GM21515 (cell line): ENCODE results near the gene TBC1D16.

Experiments
- ATAC-seq: cut with Tn5 transposase; IDR thresholded peaks from one replicate; pipeline ENCODE4 v1.9.1; 2021; ENCODE audit not compliant: unreplicated experiment

TBC1D16 gene

DNA sequence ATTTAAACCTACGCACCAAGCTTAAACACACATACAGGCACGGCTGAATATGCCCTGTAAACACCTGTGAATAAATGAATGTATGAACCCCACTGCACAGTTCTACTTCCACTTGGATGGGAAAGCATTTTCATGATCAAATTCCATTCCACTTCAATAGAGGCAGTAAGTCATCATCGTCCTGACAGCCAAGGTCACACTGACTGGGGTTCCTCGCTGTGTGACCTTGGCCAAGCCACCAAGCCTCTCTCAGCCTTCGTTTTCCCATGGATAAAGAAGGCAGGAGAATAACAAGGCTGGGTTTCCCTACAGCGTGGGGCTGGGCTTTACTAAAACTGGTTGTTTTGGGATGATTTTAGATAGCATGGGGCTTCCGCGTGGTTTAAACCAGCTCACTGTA, 82.8 kb downstream of the TBC1D16 start:
- ATAC-seq = no peak

DNA sequence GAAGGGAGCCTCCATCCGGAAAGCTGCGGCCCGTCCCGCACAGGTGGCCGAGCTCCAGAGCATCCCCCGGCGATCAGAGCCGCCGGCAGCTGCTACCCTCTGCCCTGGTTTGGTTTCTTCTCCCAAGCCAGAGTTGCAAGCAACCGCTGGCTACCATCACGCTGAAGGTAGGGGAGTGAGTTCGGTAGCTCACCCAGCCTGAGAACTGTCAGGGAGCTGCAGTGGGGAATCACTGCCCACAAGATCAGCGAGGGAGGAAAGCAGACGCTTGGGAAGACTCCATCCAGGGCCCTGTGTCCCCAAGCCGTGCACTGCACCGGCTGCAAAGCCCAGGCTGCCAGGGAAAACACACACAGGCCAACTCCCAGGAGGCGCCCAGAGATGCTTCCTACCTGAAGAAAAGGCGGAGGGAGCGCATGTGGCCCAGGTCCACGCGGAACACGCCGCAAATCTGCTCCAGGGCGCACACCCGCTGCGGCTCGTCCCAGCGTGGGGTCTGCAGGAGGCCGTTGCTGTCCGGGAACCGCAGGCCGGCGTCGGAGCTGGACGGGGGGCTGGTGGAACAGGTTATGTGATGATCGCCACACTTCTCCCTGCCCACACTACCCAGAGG, 83.3 kb downstream of the TBC1D16 start:
- no peak for ATAC-seq

DNA sequence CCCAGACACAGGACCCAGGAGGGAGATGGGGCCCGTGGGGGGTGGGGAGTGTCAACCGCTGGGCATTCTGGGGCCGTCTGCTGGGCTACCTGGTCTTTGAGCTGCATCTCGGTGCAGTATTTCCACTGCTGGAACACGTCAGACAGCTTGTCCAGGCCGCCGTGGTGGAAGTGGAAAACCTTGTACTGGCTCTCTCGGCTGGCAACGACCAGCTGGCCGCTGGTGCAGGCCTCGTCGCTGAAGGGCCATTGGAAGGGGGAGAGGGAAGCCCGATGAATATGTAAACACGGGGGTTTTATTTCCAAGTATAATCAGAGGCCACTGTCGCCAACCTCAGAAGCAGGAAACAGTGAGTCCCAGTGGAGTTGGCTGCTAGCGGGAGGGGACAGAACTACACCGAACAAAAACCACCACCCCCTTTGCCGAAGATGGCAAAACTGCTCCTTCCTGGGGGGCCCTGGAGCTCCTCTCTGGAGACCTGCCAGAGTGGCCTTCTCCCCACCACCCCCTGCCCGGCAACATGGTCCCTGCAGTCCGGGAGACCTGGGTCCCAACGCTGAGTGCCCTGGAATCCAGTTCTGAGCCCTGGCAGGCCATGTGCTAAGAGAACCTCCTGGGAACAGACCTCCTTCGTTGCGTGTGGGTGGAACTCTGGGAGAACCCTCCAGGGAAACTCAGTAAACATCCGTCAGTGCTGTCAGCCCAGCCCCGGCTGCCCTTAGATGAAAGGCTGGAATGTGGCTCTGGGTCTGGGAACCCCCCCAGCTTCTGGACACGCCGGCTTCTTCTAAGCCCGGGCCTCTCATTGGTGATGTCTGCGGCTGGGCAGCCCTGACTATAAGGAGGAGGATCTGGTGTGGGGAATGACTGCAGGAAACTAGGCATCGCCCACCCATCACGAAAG, 84.1 kb downstream of the TBC1D16 start:
- ATAC-seq = no peak

DNA sequence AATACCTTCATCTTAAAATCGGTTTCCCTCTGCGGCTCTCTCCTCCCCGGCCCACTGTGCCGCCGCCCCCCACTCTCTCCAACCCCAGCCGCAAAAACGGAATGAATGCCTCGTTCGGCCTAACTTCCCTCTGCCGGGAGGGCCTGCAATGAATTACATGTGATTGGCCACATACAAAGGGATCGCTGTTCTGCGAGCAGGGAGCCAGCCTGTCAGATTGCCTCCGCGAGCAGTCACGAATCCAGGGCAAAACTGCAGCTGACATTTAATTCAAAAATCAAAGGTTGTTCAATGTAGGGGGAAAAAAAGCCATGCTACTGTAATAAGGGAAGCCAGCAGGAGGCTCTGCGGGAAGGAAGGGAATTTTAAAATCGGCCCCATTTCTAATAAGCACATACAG, 84.9 kb downstream of the TBC1D16 start:
- no peak for ATAC-seq

DNA sequence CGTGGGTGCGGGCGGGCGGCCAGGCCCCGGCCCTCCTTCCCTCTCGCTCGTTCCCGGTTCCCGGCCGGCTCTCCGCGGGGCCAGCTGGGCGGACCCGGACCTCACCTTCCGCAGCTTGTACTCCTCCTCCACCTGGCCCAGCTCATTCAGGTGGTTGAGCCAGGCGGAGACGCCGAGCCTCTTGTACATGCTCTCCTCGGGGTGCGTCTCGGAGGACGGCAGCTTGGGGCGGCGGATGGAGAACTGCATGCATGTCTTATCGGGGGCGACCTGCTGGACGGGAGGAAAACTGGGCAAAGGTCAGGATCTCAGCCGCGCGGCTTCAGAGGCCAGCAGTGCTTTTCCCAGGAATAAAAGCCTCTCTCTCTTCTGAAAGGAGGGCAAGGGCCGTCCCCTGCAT, 85.4 kb downstream of the TBC1D16 start:
- ATAC-seq = no peak

DNA sequence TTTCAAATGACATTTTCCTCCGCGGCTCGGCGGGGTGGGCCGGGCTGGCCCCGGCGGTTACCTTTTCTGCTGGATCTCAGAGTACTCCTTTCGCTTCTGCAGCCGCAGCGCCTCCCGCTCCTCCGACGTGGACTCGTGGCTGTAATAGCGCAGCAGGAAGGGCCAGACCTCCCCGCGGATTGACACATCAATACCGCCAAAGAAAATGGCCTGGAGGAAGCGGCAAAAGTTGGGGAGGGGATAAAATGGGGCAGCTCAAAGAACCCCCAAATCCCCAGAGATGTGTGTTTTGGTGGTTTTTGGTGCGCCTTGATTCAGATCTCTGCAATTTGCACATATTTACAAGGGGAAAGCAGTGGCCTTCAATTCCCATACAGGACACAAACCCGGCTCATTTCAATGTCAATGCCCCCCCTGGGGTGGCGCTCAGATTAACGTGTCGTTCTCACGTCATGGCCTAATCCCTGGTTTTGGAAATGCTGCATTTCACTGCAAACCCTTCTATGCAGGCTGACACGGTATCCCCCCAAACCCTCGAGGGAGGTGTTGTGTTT, 85.9 kb downstream of the TBC1D16 start:
- no peak for ATAC-seq

DNA sequence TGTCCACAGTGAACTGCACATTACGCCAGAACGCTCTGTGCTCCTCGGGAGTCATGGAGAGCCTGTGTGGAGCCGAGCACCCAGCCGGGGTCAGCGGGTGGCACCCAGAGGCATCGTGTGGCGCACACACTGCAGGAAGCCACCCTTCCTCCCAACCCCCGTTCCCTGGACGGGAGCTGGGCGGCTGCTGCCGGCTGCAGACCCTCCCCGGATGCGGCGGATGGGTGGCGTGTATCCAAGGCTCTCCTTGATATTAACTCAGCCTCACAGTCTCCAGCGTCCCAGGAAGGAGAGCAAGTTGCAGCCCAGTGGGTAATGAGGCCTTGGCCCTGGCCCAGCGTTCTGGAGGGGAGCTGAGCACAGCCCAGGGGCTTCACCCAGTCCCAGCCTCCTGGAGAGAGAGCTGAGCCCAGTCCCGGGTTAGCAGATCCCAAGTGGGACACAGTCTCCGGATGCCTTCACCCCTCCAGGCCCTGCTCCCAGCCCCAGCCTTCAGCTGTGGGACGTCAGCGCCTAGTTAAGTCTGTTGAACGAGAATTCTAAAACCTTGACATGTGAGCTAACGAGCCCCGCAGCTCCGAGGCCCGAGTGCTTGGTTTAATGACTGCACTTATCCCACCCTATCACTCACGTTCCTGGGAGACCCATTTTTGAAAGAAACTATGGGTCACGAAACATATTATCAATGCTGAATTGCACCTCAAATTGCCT, 86.6 kb downstream of the TBC1D16 start:
- ATAC-seq = no peak

DNA sequence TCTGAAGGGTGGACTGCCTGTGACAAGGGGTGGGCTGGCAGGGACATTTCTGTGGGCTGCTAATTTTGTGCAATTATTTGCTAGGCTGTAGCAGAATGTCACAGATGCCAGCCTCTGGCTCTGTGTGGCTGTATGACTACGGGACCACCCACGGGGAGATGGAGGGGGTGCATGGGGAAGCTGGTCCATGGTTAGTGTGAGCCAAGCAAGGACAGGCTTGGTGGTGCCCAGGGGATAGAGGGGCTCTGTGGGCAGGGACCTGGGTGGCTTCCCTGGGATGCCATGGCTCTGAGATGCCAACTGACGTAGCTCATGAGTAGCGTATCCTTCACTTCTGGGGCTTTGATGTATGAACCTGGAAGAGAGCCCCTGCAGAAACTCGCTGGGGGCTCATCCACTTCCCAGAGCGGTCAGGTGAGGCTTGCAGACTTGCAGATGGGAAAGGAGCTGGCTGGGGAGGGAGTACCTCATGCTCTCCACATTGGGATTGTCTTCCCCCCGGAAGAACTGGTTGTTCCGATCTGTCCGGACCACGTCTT, 87.2 kb downstream of the TBC1D16 start:
- no peak for ATAC-seq

DNA sequence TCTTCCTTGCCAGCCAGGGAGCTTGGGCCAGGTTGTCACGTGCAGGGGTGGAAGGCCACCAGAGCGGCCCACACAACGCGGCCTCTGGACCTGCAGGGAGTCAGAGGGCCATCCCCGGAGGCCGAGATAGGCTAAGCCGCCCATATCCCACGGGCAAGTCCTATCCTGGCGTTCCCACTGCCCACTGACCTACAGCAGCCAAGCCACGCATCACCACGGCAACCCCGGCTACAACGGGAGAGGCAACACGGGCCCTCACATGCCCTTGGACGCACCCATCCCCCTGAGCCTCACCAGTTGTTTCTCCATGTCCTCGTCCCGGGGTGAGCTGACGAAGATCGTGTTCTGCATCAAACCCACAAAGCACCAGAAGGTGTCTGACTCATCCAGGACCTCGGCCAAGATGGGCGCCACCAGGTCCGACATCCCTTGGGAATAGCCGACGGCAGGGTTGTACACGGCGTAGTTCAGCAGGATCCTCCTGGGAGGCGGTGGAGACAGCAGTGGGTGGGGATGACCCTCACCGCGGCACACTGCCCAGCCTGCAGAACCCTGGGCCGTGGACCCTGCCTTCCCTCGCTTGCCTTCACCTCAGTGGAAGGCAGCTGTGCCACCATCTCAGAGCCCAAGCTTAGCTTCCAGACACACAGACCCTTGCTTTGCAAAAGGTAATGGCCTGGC, 88.2 kb downstream of the TBC1D16 start:
- no peak for ATAC-seq

DNA sequence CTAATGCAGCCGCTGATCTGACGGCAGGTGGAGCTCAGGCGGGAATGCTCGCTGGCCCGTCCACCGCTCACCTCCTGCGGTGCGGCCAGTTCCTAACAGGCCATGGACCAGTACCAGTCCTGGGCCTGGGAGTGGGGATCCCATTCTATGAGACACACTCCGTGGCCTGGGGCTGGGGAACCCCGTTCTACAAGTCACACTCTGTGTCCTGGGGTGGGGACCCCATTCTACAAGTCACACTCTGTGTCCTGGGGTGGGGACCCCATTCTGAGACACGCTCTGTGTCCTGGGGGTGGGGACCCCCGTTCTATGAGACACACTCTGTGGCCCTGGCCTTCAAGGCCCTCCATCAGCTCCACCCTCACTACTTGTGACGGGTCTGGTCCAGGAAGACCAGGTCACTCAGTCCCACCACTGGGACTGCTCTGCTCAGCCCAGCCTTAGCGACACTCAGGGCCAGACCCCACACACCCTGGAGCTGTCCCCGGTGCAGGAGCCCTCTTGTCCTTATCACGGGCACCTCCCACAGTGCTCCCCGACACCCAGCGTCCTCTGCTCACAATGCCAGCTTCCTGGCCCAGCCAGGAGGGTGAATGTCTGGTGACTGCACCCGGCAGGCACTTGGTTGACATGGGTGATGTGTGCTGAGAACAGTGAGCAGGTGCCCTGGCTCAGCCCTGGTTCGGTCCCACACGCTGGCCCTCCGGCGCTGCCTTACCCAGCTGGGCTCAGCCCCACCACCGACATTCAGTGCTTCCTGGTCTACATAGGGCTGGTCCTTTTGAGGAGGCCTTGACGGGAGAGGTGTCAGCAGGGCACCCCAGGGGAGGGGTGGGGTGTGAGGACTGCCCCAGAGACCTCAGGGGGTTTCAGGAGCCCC, 89.1 kb downstream of the TBC1D16 start:
- ATAC-seq = no peak

DNA sequence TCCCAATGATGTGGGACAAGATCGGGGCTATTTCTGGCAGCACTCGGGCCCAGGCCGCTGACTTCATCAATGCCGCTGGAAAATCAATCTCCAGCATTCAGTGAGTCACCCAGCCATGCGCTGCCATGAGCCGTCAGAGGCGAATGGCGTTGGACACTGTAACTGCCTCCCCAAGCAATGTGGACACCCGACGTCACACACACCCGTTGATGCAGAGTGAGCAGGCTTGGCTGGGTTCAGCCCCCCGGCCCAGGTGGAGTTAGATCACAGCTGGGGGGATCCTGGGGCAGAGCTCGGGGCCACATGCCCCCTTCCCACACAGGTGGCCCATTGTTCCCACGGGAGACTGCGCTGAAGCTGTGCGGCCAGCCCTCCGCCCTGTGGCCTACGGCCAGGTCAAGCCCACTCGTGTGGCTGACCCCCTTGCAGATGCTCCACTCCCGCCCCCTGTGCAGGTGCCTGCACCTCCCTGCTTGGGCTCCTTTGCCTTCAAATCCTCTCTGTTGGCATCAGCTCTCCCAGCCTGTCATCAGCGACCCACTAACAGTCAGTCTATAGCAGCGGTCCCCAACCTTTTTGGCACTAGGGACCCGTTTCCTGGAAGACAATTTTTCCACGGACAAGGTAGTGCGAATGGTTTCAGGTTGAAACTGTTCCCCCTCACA, 89.9 kb downstream of the TBC1D16 start:
- no peak for ATAC-seq

DNA sequence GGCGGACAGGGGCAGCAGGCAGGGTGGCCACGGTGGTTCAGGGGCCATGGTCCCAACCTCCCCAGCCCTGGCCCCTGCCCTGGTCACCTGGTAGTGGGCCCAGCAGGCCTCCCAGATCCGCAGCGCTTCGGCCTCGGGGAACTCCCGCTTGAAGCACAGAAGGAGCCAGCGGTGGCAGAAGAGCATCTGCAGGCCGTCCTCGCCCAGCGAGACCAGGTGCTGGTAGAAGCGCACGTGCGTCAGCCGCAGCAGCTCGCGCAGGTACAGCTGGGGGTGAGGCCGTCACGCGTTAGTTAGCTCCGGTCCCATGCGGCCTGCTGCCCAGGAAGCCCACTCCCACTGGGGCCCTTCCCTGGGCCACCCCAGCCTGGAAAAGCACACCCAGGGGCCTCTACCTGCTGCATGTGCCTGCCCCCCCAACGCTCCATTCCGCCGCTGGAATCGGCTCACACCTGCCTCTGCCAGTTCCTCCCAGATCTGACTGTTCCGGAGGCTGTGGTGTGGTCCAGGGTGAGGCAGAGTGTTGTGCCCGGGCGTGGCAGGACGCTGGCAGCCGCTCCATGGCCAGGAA, 90.8 kb downstream of the TBC1D16 start:
- ATAC-seq = no peak

DNA sequence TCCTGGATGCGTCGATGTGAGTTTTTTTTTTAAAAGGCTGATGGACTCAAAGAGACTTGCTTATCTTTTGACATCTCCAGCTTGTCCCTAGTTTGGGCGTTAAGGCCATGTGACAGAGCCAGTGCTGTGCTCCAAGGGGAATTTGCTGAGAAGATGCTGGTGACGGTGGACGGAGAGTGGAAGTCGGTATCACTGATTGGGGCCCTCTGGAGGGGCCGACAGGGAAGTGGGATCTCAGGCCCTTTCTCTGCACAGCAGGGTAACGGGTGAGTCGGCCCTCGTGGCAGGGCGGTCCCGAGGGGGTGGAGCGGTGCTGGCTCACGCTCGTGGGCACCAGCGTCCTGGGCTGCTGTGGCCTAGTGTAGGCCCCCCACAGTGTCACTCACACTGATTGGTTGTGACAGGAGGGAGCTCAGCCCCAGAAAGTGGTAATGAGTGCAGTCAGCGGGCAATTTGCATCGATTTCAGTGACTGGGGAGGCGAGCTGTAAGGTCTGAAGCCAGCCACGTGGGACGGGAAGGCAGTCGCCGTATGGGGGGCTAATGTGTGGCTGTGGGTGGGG, 91.3 kb downstream of the TBC1D16 start:
- no peak for ATAC-seq

DNA sequence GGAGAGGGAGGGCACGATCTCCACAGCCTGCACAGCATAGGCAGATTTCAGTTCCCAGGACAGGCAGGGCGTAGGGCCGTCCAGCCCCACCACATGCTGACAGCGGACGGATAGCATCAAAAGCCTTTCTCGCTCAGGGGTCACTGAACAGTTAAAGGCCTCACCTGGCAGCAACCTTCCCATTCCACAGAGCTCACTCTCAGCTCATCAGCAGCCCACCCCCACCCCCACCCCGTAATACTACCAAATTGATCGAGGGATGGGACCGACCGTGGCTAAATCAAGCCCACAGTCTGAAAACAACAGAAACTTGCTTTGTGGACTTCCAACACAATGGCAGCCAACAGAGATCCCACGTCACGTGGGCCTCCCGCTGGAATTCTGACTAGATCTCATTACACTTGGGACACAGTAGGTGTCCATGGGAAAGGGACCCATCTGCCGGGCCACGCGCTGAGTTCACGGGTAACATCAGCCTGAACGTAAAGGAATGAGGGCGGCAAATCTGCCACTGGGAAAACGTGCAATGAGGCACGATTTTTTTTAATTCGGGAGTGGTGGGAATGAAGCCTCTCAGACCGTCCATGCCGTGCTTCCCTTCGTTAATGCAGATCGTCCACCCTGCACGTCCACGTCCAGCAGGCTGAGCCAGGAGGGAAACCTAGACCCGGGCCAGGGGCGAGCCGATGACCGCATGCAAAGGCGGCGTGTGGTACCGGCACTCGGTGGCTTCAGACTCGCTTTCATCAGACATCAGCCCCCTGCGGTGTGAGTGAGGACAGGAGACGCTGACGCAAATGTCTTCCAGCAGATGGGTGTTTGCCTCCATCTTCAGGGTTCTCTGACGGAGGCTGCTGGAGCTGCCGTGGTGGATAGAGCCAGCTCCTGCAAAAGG, 92.1 kb downstream of the TBC1D16 start:
- no peak for ATAC-seq

DNA sequence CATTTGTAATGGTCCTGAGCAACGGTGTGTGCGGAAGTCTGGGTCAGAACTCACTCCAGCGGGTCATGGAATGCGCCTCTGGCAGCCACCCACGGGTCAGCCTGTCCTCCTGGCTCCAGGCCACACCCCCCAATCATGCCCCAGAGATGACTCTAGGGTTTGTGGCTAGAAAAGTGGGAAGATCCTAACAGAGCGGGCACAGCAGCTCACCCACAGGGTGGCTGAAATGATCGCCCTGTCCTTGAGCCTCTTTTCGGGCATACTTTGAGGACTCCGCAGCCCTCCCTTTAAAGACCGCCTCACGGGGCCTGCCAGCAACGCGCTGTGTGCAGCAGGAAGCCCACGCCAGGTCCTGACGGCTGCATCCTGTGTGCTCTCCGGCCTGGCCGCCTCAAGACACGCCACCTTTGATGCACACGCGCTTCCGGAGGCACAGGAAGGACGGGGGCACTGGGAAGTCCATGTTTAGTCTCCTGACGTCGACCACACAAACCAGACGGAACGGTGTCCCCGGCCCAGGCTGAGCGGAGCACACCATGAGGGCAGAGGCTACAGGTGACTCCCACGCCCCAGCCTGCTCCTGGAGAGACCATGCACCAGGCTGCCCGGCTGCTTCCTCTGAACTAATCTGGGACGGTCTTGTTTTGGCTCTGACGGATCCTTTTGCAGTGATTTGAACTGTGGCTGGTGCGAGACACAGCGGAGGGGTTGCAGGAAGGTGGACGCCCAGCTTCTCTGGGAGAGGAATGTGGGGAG, 92.9 kb downstream of the TBC1D16 start:
- no peak for ATAC-seq

DNA sequence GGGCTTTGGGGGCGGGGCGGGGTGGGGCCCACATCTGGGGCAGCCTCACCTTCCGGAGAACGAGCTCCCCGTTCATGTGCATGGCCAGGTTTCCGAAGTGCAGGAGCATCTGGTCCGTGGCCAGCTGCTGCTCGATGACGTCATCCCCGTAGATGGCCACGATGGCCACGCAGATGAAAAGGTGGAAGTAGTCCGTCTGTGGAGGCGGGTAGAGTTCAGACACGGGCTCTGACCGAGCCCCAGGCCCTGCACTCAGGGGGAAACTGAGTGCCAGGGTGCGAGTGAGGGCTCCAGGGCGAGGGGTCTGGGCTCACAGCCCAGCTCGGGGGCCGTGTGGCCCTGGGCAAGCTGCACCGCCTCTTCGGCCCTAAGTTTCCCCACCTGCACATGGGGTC, 93.7 kb downstream of the TBC1D16 start:
- no peak for ATAC-seq
